ENCODE data around the gene OSTC. TPM values are rescaled to one million over a fixed set of nuclear protein-coding genes. Genes with fewer than 3 reads are reported as not detected.
A peak's percentile ranks its signal among the peaks of the same experiment; 100 is the strongest.

The OSTC gene
- total and polyA plus RNA-seq, 2 of the 13 experiments (the other 11 are each of a cell fraction or from before 2014, with no cell fraction given): 208 to 380 TPM

GRCh38 chr4:108620101-108620932 is 30.1 kb upstream of the OSTC start, which contains the start of gene RPL34 (continued):
- TF ChIP-seq ATF4 (CRISPR knock-in tag; IDR thresholded peaks at IDR 0.05) (peak in 1 of 2 experiments; percentile 94; a peak in 2 of 4 replicates), GLI4 (CRISPR knock-in tag; IDR thresholded peaks at IDR 0.05; ENCODE audit: borderline replicate concordance) (peak; percentile 10; the same call in 1 of the 2 replicates), NR1H2 (CRISPR knock-in tag; IDR thresholded peaks at IDR 0.05; ENCODE audit: borderline replicate concordance, low read depth) (no peak), LCORL (IDR thresholded peaks at IDR 0.05) (no peak), LCORL (CRISPR knock-in tag; IDR thresholded peaks at IDR 0.05) (no peak; the same call in 1 of the 2 replicates), HMG20B (CRISPR knock-in tag; conservative IDR thresholded peaks at IDR 0.05) (peak; percentile 45; the same call in 1 of the 2 replicates), HOXD1 (CRISPR knock-in tag; IDR thresholded peaks at IDR 0.05) (0 out of 2 replicates have a peak, but pooled peaks have one; percentile 23), ZFP36L2 (CRISPR knock-in tag; IDR thresholded peaks at IDR 0.05) (no peak), NFYB (CRISPR knock-in tag; IDR thresholded peaks at IDR 0.05) (peak; percentile 32; the same call in 1 of the 2 replicates), ZNF10 (CRISPR knock-in tag; IDR thresholded peaks at IDR 0.05; ENCODE audit: borderline replicate concordance, low read depth) (no peak), ZNF224 (CRISPR knock-in tag; IDR thresholded peaks at IDR 0.05) (peak; percentile 78; the same call in 1 of the 2 replicates), SIX4 (CRISPR knock-in tag; IDR thresholded peaks at IDR 0.05) (no peak), ZNF180 (CRISPR knock-in tag; IDR thresholded peaks at IDR 0.05; ENCODE audit: borderline replicate concordance, low read depth) (no peak), HNRNPUL1 (IDR thresholded peaks at IDR 0.05; ENCODE audit: low read depth, low read length) (no peak), IKZF1 (IDR thresholded peaks at IDR 0.05) (no peak), MTA1 (CRISPR knock-in tag; IDR thresholded peaks at IDR 0.05; ENCODE audit: borderline replicate concordance) (no peak), KAT2B (IDR thresholded peaks at IDR 0.05; ENCODE audit: borderline replicate concordance, low read depth, low read length) (no peak), GABPB1 (CRISPR knock-in tag; IDR thresholded peaks at IDR 0.05) (peak; percentile 97), TRIM22 (IDR thresholded peaks at IDR 0.05) (no peak), SIN3A (IDR thresholded peaks at IDR 0.05; ENCODE audit: borderline replicate concordance, low read depth, low read length) (no peak; the same call in 1 of the 2 replicates), MAZ (IDR thresholded peaks at IDR 0.05; ENCODE audit: borderline replicate concordance, low read depth, low read length) (0 out of 2 replicates have a peak, but pooled peaks have one; percentile 25), MAZ (CRISPR knock-in tag; IDR thresholded peaks at IDR 0.05; ENCODE audit: low read depth) (peak; percentile 50; the same call in 1 of the 2 replicates), NFYC (CRISPR knock-in tag; IDR thresholded peaks at IDR 0.05) (no peak; the same call in 1 of the 2 replicates), NR2F6 (IDR thresholded peaks at IDR 0.05) (peak; percentile 92), NR2F6 (CRISPR knock-in tag; IDR thresholded peaks at IDR 0.05) (peak; percentile 94), ZNF501 (CRISPR knock-in tag; IDR thresholded peaks at IDR 0.05) (peak; percentile 98), YEATS4 (CRISPR knock-in tag; IDR thresholded peaks at IDR 0.05; ENCODE audit: borderline replicate concordance) (peak; percentile 87; the same call in 1 of the 2 replicates), NFIC (IDR thresholded peaks at IDR 0.05; ENCODE audit: low read length) (peak; percentile 36), ZNF563 (CRISPR knock-in tag; IDR thresholded peaks at IDR 0.05) (no peak), ZNF136 (CRISPR knock-in tag; IDR thresholded peaks at IDR 0.05; ENCODE audit: low read depth) (no peak; the same call in 1 of the 2 replicates), HNF4A (CRISPR knock-in tag; IDR thresholded peaks at IDR 0.05) (peak; percentile 76), PHB2 (IDR thresholded peaks at IDR 0.05; ENCODE audit: partially characterized antibody) (no peak)

Data from HepG2 (cell line).